IPS-20b (cell line): Measurements from ENCODE around the gene BSN.
"Not testable (repeated sequence)": the region's sequence is repeated elsewhere in the genome, so short reads cannot be mapped to it uniquely, and the experiment has no call there.

Source experiments
- H3K27ac ChIP-seq: one replicate; pipeline ENCODE4 v1.5.1; 2013; ENCODE audit warnings: low read length
- H3K27me3 ChIP-seq: 2 replicates; pipeline ENCODE4 v1.6.1; 2013; ENCODE audit warnings: mild to moderate bottlenecking, low read length, inconsistent platforms; ENCODE audit not compliant: insufficient read depth
- H3K36me3 ChIP-seq: 2 replicates; pipeline ENCODE4 v1.6.1; 2013; ENCODE audit warnings: low read depth, mild to moderate bottlenecking, inconsistent platforms, low read length, moderate library complexity; ENCODE audit not compliant: insufficient read depth
- H3K4me1 ChIP-seq: 2 replicates; pipeline ENCODE4 v1.6.1; 2013; ENCODE audit warnings: mild to moderate bottlenecking, control low read depth, inconsistent platforms, low read length, moderate library complexity; ENCODE audit not compliant: insufficient read depth
- H3K4me3 ChIP-seq: 2 replicates; pipeline ENCODE4 v1.5.1; 2013; ENCODE audit warnings: mild to moderate bottlenecking, low read length, inconsistent platforms
- H3K9ac ChIP-seq: 2 replicates; pipeline ENCODE4 v1.6.1; 2013; ENCODE audit warnings: low read depth, mild to moderate bottlenecking, inconsistent platforms, low read length, moderate library complexity
- H3K9me3 ChIP-seq: 2 replicates; pipeline ENCODE4 v1.6.1; 2013; ENCODE audit warnings: mild to moderate bottlenecking, low read depth, low read length, inconsistent platforms; ENCODE audit not compliant: insufficient read depth

BSN gene

DNA sequence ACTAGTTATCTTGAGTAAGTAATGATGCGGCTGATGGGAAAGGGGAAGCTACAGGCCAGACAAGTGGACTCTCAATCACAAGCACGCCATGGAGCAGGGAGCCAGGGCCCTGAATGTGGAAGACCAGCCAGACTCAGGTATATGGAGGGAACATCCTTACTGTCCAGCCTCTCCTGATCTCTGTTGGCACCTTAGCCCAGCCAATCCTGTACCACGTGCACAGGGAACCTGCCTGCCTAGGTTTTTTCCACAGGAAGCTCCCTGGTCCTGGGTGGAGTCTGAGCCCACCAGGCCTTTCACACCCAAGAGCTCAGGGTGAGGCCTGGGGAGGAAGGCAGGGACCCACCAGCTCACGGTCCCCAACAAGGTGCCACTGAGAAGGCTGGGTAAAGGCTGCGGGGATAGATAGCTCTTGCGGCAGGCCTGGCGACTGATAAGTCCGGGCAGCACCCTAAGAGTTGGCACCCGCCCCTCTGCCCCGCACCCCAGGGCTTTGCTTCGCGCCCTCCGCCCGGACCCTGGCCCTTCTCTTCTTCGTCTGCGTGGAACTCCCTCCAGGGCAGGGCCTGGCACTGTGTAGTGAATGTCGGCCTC, 118.9 kb downstream of the BSN start:
- H3K4me3 ChIP-seq = peak overlapping the region; percentile 91
- peaks cover 29% of the 10 kb centered on the region for H3K36me3 ChIP-seq
- 0 out of 2 replicates have a peak, but pooled peaks cover 4% of the 10 kb centered on the region for H3K4me1 ChIP-seq

DNA sequence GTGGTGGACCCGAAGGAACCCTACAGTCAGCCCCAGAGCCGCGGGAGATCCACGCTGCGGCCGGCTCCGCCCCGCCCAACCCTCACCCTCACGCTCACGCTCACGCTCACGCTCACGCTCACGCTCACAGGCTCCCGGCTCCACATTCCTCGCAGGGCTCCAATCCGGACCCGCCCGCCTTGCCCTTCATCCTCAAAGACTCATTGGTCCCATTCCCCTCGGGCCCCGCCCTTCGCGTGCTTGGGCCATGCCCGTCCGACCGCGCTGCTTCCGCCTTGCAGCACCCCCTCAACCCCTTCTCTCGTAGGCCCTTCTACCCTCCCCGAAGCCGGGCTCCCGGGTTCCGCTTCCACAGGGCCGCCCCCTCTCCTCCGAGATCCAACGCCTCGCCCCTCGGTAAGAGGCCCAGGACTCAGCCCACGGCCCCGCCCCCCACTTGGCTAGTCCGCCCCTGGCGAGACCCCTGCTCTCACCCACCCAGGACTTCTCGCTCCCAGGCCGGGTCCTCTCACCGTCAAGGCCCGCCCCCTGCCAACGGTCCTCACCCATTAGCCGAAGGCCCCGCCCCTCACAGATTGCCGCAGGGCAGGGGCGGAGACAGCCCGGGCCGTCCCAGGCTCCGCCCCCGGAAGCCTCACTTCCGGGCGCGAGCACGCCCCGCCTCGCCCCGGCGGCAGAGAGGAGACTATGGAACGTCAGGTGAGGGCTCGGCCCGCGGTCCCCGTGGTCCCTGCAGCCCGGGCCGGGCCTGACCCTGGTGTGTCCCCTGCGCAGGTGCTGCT, 119.6 kb downstream of the BSN start, which contains the start of gene APEH:
Gene APEH (plus strand): TSS at position 637 of the 782 bp plus-strand sequence. CDS start 51 bp downstream, at position 688.
- H3K27ac ChIP-seq = peak within 1 kb of the TSS; percentile 95
- no peaks in the 10 kb centered on the region for H3K27me3 ChIP-seq
- H3K4me3 ChIP-seq = peak within 1 kb of the TSS; percentile 91
- H3K9me3 ChIP-seq = no peaks in the 10 kb centered on the region
- peak within 1 kb of the TSS; percentile 91 for H3K9ac ChIP-seq
- H3K4me1 ChIP-seq = 0 out of 2 replicates have a peak, but pooled peaks cover 4% of the 10 kb centered on the region
- peaks cover 35% of the 10 kb centered on the region for H3K36me3 ChIP-seq

More for the DNA sequence above, 118.9 kb downstream of the BSN start:
- Histone ChIP-seq H3K27me3 (no peaks in the 10 kb centered on the region), H3K9me3 (no peaks in the 10 kb centered on the region), H3K9ac (peak overlapping the region; percentile 91), H3K27ac (peak overlapping the region; percentile 95)

DNA sequence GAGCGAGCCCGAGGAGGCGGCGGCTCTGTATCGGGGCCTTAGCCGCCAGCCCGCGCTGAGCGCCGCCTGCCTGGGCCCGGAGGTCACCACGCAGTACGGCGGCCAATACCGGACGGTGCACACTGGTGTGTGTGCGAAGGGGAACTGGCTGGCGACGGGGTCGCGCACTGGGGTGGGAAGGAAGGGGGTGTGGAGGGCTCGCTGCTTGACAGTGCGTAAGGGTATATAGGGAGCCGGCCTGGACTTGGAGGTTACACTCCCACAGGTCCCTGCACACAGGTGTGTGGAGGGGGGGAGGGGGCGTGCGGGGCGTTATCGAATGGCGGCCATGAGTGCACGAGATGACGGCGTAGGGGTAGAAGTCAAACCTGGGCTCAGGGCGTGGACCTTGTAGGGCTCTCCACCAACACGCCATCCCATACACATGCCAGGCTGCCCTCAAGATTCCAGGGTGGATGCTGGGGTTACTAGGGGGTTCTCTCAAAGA, 120.3 kb downstream of the BSN start:
- H3K36me3 ChIP-seq = peaks cover 42% of the 10 kb centered on the region
- H3K9me3 ChIP-seq = no peaks in the 10 kb centered on the region
- 0 out of 2 replicates have a peak, but pooled peaks cover 4% of the 10 kb centered on the region for H3K4me1 ChIP-seq
- peak overlapping the region; percentile 91 for H3K9ac ChIP-seq
- H3K4me3 ChIP-seq = peak overlapping the region; percentile 91
- H3K27me3 ChIP-seq = no peaks in the 10 kb centered on the region
- H3K27ac ChIP-seq = no peak overlapping the region

DNA sequence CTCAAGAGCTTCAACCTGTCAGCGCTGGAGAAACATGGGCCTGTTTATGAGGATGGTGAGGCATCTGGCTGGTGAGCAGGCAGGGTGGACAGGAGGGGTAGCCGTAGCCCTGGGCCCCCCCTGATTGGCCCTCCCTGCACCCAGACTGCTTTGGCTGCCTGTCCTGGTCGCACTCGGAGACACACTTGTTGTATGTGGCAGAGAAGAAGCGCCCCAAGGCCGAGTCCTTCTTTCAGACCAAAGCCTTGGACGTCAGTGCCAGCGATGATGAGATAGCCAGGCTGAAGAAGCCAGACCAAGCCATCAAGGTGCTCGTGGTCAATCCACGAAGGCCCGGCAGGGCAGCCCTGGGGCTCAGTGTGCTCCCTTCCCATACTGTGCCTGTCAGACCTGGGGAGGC, 121.6 kb downstream of the BSN start:
- Histone ChIP-seq H3K27me3 (no peaks in the 10 kb centered on the region), H3K9ac (no peak overlapping the region), H3K36me3 (peaks cover 55% of the 10 kb centered on the region), H3K27ac (no peak overlapping the region), H3K4me1 (0 out of 2 replicates have a peak, but pooled peaks cover 4% of the 10 kb centered on the region), H3K4me3 (no peak overlapping the region), H3K9me3 (no peaks in the 10 kb centered on the region)

DNA sequence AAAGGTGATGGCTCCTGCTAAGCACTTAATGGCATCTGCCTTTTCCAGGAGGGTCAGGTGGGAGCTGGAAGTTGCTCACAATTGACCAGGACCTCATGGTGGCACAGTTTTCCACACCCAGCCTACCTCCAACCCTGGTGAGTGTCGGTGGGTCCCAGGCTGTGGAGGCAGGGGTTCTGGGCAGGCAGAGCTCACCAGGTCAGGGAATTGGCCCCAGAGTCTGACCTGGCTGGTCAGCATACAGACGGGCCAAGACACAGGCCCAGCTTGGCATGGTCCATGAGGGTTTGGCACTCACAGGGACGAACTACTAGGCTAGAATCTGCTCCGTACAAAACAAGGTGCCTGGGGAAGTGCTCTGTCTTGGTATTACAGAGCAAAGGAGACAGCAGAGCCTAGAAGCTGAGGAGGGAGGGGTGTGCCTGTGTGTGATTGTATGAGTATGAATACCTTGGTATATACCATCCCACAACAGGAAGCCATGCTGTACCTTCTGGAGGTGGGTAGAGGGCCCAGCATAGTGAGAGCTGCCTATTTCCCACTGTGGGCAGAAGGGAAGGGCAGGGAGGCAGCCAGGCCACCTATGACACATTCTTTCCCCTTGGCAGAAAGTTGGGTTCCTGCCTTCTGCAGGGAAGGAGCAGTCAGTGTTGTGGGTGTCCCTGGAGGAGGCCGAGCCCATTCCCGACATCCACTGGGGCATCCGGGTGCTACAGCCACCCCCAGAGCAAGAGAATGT, 126.4 kb downstream of the BSN start:
- Histone ChIP-seq H3K27me3 (no peaks in the 10 kb centered on the region), H3K4me3 (no peak overlapping the region), H3K4me1 (no peaks in the 10 kb centered on the region), H3K9me3 (no peaks in the 10 kb centered on the region), H3K36me3 (peaks cover 89% of the 10 kb centered on the region), H3K9ac (no peak overlapping the region), H3K27ac (no peak overlapping the region)

DNA sequence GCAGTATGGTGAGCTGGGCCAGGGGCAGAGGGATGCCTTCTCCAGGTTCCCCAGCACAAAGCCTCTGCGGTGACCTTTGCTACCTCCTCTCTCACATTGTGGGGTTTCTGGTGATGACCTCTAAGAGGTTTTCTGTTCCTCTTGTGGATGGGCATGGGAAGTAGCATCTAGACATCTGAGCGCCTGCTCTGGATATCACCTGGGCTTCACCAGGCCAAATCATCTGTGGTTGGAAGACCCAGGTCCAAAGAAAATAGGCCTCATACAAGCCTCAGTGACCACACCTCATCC, 126.9 kb downstream of the BSN start:
- H3K9ac ChIP-seq = no peak overlapping the region
- H3K4me1 ChIP-seq = no peaks in the 10 kb centered on the region
- no peak overlapping the region for H3K4me3 ChIP-seq
- H3K9me3 ChIP-seq = no peaks in the 10 kb centered on the region
- H3K36me3 ChIP-seq = peaks cover 83% of the 10 kb centered on the region
- no peak overlapping the region for H3K27ac ChIP-seq
- H3K27me3 ChIP-seq = no peaks in the 10 kb centered on the region

DNA sequence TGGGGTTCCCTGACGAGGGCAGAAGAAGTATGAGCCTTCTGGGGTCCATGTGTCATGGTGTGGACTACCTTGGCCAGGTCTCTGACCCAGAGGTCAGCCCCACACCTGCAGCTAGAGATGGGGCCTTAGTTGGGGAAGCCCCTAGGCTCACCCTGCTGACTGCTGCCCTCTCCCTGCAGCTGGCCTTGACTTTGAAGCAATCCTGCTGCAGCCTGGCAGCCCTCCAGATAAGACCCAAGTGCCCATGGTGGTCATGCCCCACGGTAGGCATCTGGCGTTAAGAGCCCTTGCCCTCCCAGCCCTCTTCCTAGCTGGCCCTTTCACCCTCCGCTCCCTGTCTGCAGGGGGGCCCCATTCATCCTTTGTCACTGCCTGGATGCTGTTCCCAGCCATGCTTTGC, 127.3 kb downstream of the BSN start:
- Histone ChIP-seq H3K27me3 (no peaks in the 10 kb centered on the region), H3K4me3 (no peak overlapping the region), H3K36me3 (peaks cover 80% of the 10 kb centered on the region), H3K4me1 (no peaks in the 10 kb centered on the region), H3K9ac (no peak overlapping the region), H3K9me3 (no peaks in the 10 kb centered on the region), H3K27ac (no peak overlapping the region)

DNA sequence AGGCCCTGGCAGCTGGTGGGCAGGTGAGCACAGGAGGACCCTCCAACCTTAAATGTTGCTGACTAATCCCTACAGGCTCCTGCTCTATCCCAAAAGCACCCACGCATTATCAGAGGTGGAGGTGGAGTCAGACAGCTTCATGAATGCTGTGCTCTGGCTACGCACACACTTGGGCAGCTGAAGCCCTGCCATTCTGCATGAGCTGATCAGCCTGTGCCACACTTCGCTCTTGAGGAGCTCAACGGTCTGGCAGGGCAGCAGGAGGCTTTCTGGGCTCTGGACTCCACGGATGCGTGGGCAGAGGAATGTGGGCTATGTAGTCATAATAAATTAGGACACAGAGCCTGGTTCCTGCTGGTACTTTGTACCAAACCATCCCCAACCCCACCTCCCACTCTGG, 128.9 kb downstream of the BSN start:
- no peaks in the 10 kb centered on the region for H3K27me3 ChIP-seq
- H3K4me3 ChIP-seq = no peak overlapping the region
- no peaks in the 10 kb centered on the region for H3K9me3 ChIP-seq
- peaks cover 64% of the 10 kb centered on the region for H3K36me3 ChIP-seq
- H3K27ac ChIP-seq = no peak overlapping the region
- H3K9ac ChIP-seq = no peak overlapping the region
- H3K4me1 ChIP-seq = no peaks in the 10 kb centered on the region

DNA sequence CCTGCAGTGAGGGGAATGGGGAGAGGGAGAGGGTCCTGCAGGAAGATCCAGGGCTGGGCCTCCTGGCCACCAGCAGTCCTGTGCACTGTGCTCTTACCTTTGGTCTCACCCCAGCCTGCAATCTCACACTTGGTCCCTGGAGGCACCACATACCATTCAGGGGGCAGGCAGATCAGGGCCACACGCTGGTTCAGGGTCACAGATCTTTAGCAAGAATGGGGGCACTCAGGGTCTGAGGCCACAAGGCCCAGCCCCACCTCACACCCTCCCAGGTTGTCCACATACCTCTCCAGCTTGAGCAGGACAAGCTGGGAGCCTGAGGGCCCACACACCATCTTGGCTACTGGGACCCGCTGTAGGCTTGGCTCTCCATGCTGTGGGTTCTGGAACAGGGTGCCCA, 130.2 kb downstream of the BSN start:
- H3K9ac ChIP-seq, H3K4me3 ChIP-seq, H3K4me1 ChIP-seq, H3K27me3 ChIP-seq, H3K9me3 ChIP-seq, H3K27ac ChIP-seq: not testable (repeated sequence)
- H3K36me3 ChIP-seq = peaks cover 51% of the 10 kb centered on the region

DNA sequence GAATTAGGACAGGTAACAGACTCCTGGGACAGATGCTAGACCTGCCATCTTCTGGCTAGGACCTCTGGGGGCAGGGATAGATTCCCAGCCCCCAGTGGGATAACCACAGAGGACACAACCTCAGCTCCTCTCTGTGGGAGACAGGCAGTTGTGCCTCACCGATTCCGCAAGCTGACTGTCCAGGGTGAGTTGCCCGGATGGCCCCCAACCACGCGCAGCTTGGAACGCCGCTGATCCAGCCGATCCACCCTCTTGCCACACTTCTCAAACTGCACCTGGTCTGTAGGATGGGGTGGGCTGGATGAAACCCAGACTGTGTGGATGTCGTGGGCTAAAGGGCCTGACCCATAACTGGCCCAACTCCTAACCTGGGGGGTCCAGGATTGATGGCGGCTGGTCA, 130.8 kb downstream of the BSN start:
- H3K9ac ChIP-seq, H3K4me1 ChIP-seq, H3K27me3 ChIP-seq, H3K4me3 ChIP-seq, H3K9me3 ChIP-seq, H3K27ac ChIP-seq: not testable (repeated sequence)
- H3K36me3 ChIP-seq = peaks cover 44% of the 10 kb centered on the region

DNA sequence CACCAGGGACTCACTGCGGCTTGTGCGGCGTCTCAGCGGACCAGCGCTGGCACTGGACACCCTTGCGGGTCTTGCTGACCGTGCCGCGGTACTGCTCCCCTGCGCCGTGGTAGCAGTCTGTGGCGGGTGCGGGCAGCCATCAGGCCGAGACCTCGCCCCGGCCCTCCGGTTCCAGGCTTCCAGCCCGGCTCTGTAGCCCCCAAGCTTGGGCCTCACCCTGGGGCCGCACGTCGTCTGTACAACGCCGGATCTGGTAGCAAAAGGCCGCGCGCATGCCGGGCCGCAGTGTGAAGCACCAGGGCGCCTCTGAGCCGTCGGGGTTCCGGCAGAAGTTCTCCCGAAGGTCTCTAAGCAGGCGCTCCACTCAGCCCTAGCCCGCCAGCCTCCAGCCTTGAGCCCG, 131.6 kb downstream of the BSN start:
- not testable (repeated sequence) for H3K4me3 ChIP-seq, H3K9ac ChIP-seq, H3K9me3 ChIP-seq

More for the DNA sequence above, 131.6 kb downstream of the BSN start:
- H3K27ac ChIP-seq, H3K4me1 ChIP-seq, H3K27me3 ChIP-seq: not testable (repeated sequence)
- H3K36me3 ChIP-seq = peaks cover 37% of the 10 kb centered on the region
